Panc1 (cell line): ENCODE data around the gene PTPRJ.

Experiments used
- POLR2AphosphoS5 ChIP-seq: IDR thresholded peaks from 2 replicates; pipeline ENCODE4 v1.6.1; 2012; ENCODE audit warnings: mild to moderate bottlenecking, low read depth, low read length, moderate library complexity
- TF ChIP-seq, protein P1 (sequence below): fragments of 450-650 bp; IDR thresholded peaks from 2 replicates; pipeline ENCODE4 v1.5.1; 2017; ENCODE audit warnings: mild to moderate bottlenecking

DNA sequence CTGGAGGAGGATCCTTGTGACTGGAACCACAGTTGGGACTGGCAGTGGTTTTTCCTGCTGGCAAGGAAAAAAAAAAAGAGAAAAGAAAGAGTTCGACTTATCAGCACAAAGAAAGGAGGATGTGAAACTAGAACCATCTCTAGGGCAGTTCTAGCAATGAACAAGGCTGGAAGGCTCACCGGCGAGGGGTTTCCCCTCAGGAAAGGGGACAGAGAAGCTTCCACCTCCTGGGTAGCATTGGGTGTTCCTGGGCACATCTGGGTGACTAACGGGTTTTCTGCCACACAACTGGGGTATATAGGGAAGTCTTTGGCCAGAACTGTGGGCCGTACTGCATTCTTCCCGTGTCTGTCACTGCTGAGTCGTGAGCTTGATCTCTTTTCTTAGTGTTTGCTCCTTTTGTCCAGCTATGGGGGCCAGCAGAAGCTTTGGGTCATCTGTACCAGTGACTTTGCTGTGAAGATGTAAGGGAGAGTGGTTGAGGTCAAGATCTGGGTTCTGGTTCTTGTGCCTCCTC, 126.9 kb downstream of the PTPRJ start:
- TF ChIP-seq, protein P1, sequence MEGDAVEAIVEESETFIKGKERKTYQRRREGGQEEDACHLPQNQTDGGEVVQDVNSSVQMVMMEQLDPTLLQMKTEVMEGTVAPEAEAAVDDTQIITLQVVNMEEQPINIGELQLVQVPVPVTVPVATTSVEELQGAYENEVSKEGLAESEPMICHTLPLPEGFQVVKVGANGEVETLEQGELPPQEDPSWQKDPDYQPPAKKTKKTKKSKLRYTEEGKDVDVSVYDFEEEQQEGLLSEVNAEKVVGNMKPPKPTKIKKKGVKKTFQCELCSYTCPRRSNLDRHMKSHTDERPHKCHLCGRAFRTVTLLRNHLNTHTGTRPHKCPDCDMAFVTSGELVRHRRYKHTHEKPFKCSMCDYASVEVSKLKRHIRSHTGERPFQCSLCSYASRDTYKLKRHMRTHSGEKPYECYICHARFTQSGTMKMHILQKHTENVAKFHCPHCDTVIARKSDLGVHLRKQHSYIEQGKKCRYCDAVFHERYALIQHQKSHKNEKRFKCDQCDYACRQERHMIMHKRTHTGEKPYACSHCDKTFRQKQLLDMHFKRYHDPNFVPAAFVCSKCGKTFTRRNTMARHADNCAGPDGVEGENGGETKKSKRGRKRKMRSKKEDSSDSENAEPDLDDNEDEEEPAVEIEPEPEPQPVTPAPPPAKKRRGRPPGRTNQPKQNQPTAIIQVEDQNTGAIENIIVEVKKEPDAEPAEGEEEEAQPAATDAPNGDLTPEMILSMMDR, result no peak
- TF ChIP-seq POLR2AphosphoS5, result no peak
